Mesendoderm (in vitro differentiated cells): Measurements from ENCODE around the gene ABLIM3.
A peak's percentile ranks its signal among the peaks of the same experiment; 100 is the strongest.

Experiments used
- DNase-seq: peaks from one replicate; pipeline ENCODE4 v3.0.0; 2013
- H2AK5ac ChIP-seq: 2 replicates; pipeline ENCODE4 v1.6.1; 2013; ENCODE audit warnings: low read length, inconsistent platforms
- H2BK120ac ChIP-seq: 2 replicates; pipeline ENCODE4 v1.6.1; 2013; ENCODE audit warnings: low read depth, mild to moderate bottlenecking, low read length, moderate library complexity, mixed read lengths
- H2BK15ac ChIP-seq: replicated peaks from 2 replicates; pipeline ENCODE4 v1.6.1; 2013; ENCODE audit warnings: low read depth, mild to moderate bottlenecking, moderate library complexity
- H2BK5ac ChIP-seq: 2 replicates; pipeline ENCODE4 v1.6.1; 2013; ENCODE audit warnings: low read length, inconsistent platforms
- H3K18ac ChIP-seq: 2 replicates; pipeline ENCODE4 v1.6.1; 2013; ENCODE audit warnings: mild to moderate bottlenecking, low read length, mixed read lengths
- H3K23ac ChIP-seq: one replicate; pipeline ENCODE4 v1.6.1; 2013; ENCODE audit warnings: low read length
- H3K27ac ChIP-seq: 2 replicates; pipeline ENCODE4 v1.5.1; 2013; ENCODE audit warnings: low read depth, mild to moderate bottlenecking, inconsistent platforms, low read length, moderate library complexity
- H3K27me3 ChIP-seq: 2 replicates; pipeline ENCODE4 v1.6.1; 2013; ENCODE audit warnings: low read length, control low read depth, mild to moderate bottlenecking, inconsistent platforms; ENCODE audit not compliant: insufficient read depth, poor library complexity
- H3K36me3 ChIP-seq: 2 replicates; pipeline ENCODE4 v1.6.1; 2013; ENCODE audit warnings: low read length, inconsistent platforms; ENCODE audit not compliant: control insufficient read depth, insufficient read depth
- H3K4ac ChIP-seq: one replicate; pipeline ENCODE4 v1.6.1; 2013; ENCODE audit warnings: low read depth, mild to moderate bottlenecking, low read length, moderate library complexity
- H3K4me1 ChIP-seq: 2 replicates; pipeline ENCODE4 v1.6.1; 2013; ENCODE audit warnings: low read depth, low read length, inconsistent platforms; ENCODE audit not compliant: control insufficient read depth
- H3K4me2 ChIP-seq: 2 replicates; pipeline ENCODE4 v1.6.1; 2013; ENCODE audit warnings: low read length
- H3K4me3 ChIP-seq: 2 replicates; pipeline ENCODE4 v1.5.1; 2013; ENCODE audit warnings: mild to moderate bottlenecking, low read length
- H3K56ac ChIP-seq: one replicate; pipeline ENCODE4 v1.6.1; 2013; ENCODE audit warnings: low read length
- H3K79me1 ChIP-seq: 2 replicates; pipeline ENCODE4 v1.6.1; 2013; ENCODE audit warnings: low read length, inconsistent platforms
- H3K79me2 ChIP-seq: 2 replicates; pipeline ENCODE4 v1.6.1; 2013; ENCODE audit warnings: mild to moderate bottlenecking, low read length; ENCODE audit not compliant: control insufficient read depth, insufficient read depth
- H3K9ac ChIP-seq: 2 replicates; pipeline ENCODE4 v1.6.1; 2013; ENCODE audit warnings: low read length, inconsistent platforms
- H4K5ac ChIP-seq: one replicate; pipeline ENCODE4 v1.6.1; 2013; ENCODE audit warnings: low read length
- H4K8ac ChIP-seq: one replicate; pipeline ENCODE4 v1.6.1; 2013; ENCODE audit warnings: low read depth, mild to moderate bottlenecking, control low read depth, low read length, moderate library complexity
- WGBS: extraction: QIAGEN DNeasy Blood & Tissue Kit; methylation state at CpG from one replicate; pipeline ENCODE4 v1.1.7; 2013; ENCODE audit warnings: low lambda C conversion rate, missing lambda C conversion rate; ENCODE audit not compliant: insufficient coverage; ENCODE audit errors: extremely low coverage; 5-methylcytosine and 5-hydroxymethylcytosine counted together

Gene ABLIM3

GRCh38 chr5:149151717-149152116 is 10.4 kb downstream of the ABLIM3 start:
- Histone ChIP-seq H3K23ac (no peak overlapping the region), H3K9ac (no peak overlapping the region), H4K5ac (no peak overlapping the region), H2BK15ac (no peak overlapping the region), H3K56ac (no peak overlapping the region), H3K27ac (no peak overlapping the region), H3K4me2 (no peak overlapping the region), H3K4ac (no peak overlapping the region), H3K4me3 (no peak overlapping the region), H2BK5ac (no peak overlapping the region), H3K36me3 (no peaks in the 10 kb centered on the region), H2BK120ac (no peak overlapping the region), H2AK5ac (no peak overlapping the region), H3K79me1 (no peaks in the 10 kb centered on the region), H3K18ac (no peak overlapping the region), H3K4me1 (no peaks in the 10 kb centered on the region), H3K27me3 (no peaks in the 10 kb centered on the region), H3K79me2 (no peaks in the 10 kb centered on the region), H4K8ac (no peak overlapping the region)
- no CpG with 5 or more reads among the region's 3 CpGs for WGBS
- peak; percentile 38 for DNase-seq

DNA sequence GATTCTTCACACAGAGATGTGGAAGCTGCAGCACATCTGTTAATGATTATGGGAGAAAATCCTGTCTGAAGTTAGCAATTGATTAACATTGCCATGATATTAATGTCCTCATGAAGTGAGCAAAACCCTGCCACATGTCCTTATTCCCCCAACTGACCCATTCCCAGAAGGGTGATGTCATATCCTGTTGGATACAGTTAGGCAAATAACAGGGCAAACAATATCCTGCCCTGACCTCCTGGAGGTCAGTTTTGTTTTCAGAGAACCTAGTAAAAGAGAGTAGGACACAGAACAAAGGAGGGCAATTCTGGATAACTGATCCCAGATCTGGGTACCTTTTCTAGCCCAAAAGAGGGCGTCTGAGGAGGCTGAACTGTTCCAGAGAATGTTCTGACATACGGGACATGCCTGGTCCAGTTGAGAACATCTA is 11.0 kb downstream of the ABLIM3 start:
- H3K4ac ChIP-seq: no peak overlapping the region
- H4K5ac ChIP-seq: no peak overlapping the region
- H3K4me2 ChIP-seq: no peak overlapping the region
- H2BK15ac ChIP-seq: no peak overlapping the region
- H2BK5ac ChIP-seq: no peak overlapping the region
- no peak overlapping the region for H4K8ac ChIP-seq
- no peak overlapping the region for H2AK5ac ChIP-seq
- H3K9ac ChIP-seq: no peak overlapping the region
- H3K23ac ChIP-seq: no peak overlapping the region
- H3K4me1 ChIP-seq: no peaks in the 10 kb centered on the region
- H3K79me1 ChIP-seq: no peaks in the 10 kb centered on the region
- H3K79me2 ChIP-seq: no peaks in the 10 kb centered on the region
- peak; percentile 47 for DNase-seq
- no peak overlapping the region for H3K4me3 ChIP-seq
- H2BK120ac ChIP-seq: no peak overlapping the region
- no peaks in the 10 kb centered on the region for H3K36me3 ChIP-seq
- no peak overlapping the region for H3K18ac ChIP-seq
- no peak overlapping the region for H3K27ac ChIP-seq
- H3K27me3 ChIP-seq: no peaks in the 10 kb centered on the region
- no CpG with 5 or more reads among the region's 2 CpGs for WGBS
- H3K56ac ChIP-seq: no peak overlapping the region

DNA sequence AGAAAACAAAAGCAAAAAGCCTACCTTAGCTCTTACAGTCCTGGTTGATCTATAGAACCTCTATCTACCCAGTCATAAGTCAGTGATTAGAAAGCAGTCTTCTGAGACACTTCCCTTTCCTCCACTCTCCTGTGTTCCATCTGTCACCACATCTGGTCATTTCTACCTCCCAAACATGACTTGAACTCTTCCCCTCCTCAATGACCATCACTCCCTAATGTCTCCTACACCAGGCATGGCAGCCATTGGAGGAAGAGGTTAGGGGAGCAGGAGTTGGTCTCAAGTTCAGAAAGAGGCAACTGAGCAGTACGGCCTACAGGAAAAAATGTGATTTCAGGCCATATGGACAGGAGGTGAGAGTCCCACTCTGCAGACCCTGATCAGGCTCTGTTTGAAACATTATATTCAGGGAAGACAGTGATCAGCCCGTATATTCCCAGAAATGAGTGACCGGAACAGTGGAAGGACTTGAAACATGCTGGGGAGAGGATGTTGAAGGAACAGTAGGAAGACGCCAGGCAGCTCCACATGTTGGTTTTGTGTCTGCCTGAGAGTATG is 12.0 kb downstream of the ABLIM3 start:
- Histone ChIP-seq H3K18ac (no peak overlapping the region), H3K23ac (no peak overlapping the region), H2AK5ac (no peak overlapping the region), H4K8ac (no peak overlapping the region), H3K79me2 (no peaks in the 10 kb centered on the region), H3K9ac (no peak overlapping the region), H3K79me1 (no peaks in the 10 kb centered on the region), H3K56ac (no peak overlapping the region), H4K5ac (no peak overlapping the region), H2BK15ac (no peak overlapping the region), H2BK5ac (no peak overlapping the region), H3K4me1 (no peaks in the 10 kb centered on the region), H3K4me3 (no peak overlapping the region), H3K36me3 (no peaks in the 10 kb centered on the region), H2BK120ac (no peak overlapping the region), H3K4ac (no peak overlapping the region), H3K27me3 (no peaks in the 10 kb centered on the region), H3K4me2 (no peak overlapping the region), H3K27ac (no peak overlapping the region)
- WGBS: no CpG with 5 or more reads among the region's 4 CpGs
- no peak for DNase-seq

GRCh38 chr5:149153751-149154610 is 12.7 kb downstream of the ABLIM3 start:
- Histone ChIP-seq H3K9ac (no peak overlapping the region), H2BK15ac (no peak overlapping the region), H3K79me2 (no peaks in the 10 kb centered on the region), H3K27ac (no peak overlapping the region), H2AK5ac (no peak overlapping the region), H3K56ac (no peak overlapping the region), H3K27me3 (no peaks in the 10 kb centered on the region), H3K23ac (no peak overlapping the region), H3K4me2 (no peak overlapping the region), H3K4ac (no peak overlapping the region), H4K8ac (no peak overlapping the region), H2BK5ac (no peak overlapping the region), H4K5ac (no peak overlapping the region), H3K4me3 (no peak overlapping the region), H3K36me3 (no peaks in the 10 kb centered on the region), H3K79me1 (no peaks in the 10 kb centered on the region), H3K18ac (no peak overlapping the region), H2BK120ac (no peak overlapping the region), H3K4me1 (no peaks in the 10 kb centered on the region)
- DNase-seq: no peak
- no CpG with 5 or more reads among the region's 8 CpGs for WGBS

DNA sequence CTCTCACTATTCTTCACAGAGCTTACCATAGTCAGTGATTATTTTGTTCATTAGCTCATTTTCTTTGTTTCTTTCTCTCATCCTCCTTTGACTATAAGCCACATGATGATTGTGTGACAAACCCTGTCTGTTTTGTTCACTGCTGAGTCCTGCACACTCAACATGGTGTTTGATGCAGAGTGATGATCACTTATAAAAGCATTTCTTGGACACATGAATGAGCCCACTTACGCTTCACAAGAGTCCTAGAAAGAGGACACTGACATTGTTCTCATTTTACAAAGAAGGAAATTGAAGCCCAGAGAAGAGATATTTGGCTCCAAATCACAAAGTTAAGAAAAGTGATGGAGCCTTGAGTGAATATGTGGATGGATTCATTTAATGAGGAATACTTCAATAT is 13.4 kb downstream of the ABLIM3 start:
- H3K9ac ChIP-seq: no peak overlapping the region
- H3K23ac ChIP-seq: no peak overlapping the region
- no CpG with 5 or more reads among the region's 1 CpG for WGBS
- no peaks in the 10 kb centered on the region for H3K36me3 ChIP-seq
- H2BK5ac ChIP-seq: no peak overlapping the region
- H3K56ac ChIP-seq: no peak overlapping the region
- H3K4me3 ChIP-seq: no peak overlapping the region
- no peaks in the 10 kb centered on the region for H3K79me1 ChIP-seq
- no peaks in the 10 kb centered on the region for H3K27me3 ChIP-seq
- no peak overlapping the region for H2BK120ac ChIP-seq
- DNase-seq: no peak
- H3K4ac ChIP-seq: no peak overlapping the region
- H3K18ac ChIP-seq: no peak overlapping the region
- no peak overlapping the region for H4K8ac ChIP-seq
- no peaks in the 10 kb centered on the region for H3K79me2 ChIP-seq
- H2AK5ac ChIP-seq: no peak overlapping the region
- H3K4me1 ChIP-seq: no peaks in the 10 kb centered on the region
- H2BK15ac ChIP-seq: no peak overlapping the region
- H4K5ac ChIP-seq: no peak overlapping the region
- H3K4me2 ChIP-seq: no peak overlapping the region
- no peak overlapping the region for H3K27ac ChIP-seq
